ENCODE data around the gene MPI. TPM values are rescaled to one million over a fixed set of nuclear protein-coding genes. Genes with fewer than 3 reads are reported as not detected.

MPI gene
- total RNA-seq, 1 experiment from 2014 or later: 57.5 TPM

- no peak overlapping the region for H2BK120ac ChIP-seq (ENCODE audit: low read depth, low read length, poor library complexity, severe bottlenecking)
- no peak overlapping the region for H3K27ac ChIP-seq (ENCODE audit: insufficient read length, low read depth, low read length)
- H3K9me3 ChIP-seq (ENCODE audit: control insufficient read depth, low read depth, low read length): no peaks in the 10 kb centered on the region
- H3T11ph ChIP-seq (ENCODE audit: low read length): no peak overlapping the region
- H3K14ac ChIP-seq (ENCODE audit: insufficient read depth, low read length): no peak overlapping the region; the same call in 1 of the 2 replicates
- no peak overlapping the region for H2BK12ac ChIP-seq (ENCODE audit: insufficient read length, low read depth, low read length)
- no peak for TF ChIP-seq CTCF (conservative IDR thresholded peaks at IDR 0.05)
- no peak for DNase-seq
- H3K9ac ChIP-seq (ENCODE audit: extremely low read depth, insufficient read length, low read length): no peak overlapping the region
- no peak overlapping the region for H3K4ac ChIP-seq (ENCODE audit: low read depth, low read length)
- H2BK20ac ChIP-seq (ENCODE audit: low read depth, low read length, poor library complexity, severe bottlenecking): no peak overlapping the region
- Mint-ChIP-seq H3K27ac (peak overlapping the region in 2 of 3 experiments; percentile 19 to 78; a peak in 4 of 7 replicates), H3K4me3 (no peak overlapping the region), H3K9me3 (peaks cover 4% of the 10 kb centered on the region in 2 experiments; a peak in 3 of 5 replicates), H3K36me3 (ENCODE audit: insufficient read depth in 1 of 3, low read depth in 3 of 3) (peaks cover 8 to 26% (median 17%) of the 10 kb centered on the region in 3 experiments), H3K4me1 (peaks cover 4 to 11% of the 10 kb centered on the region in 2 experiments), H3K27me3 (ENCODE audit: low read depth) (no peaks in the 10 kb centered on the region)
- no peak overlapping the region for H2BK15ac ChIP-seq (ENCODE audit: low read depth, low read length)
- no peaks in the 10 kb centered on the region for H3K79me1 ChIP-seq (ENCODE audit: insufficient read depth, low read depth, low read length, poor library complexity, severe bottlenecking)
- H3K4me1 ChIP-seq (ENCODE audit: insufficient read depth, low read length): no peaks in the 10 kb centered on the region
- no peak overlapping the region for H4K5ac ChIP-seq (ENCODE audit: insufficient read length, low read depth, low read length)
- H4K91ac ChIP-seq (ENCODE audit: insufficient read length, low read depth, low read length): no peak overlapping the region
- no peaks in the 10 kb centered on the region for H3K27me3 ChIP-seq (ENCODE audit: insufficient read depth, low read length)
- peaks cover 16% of the 10 kb centered on the region; the same call in 1 of the 2 replicates for H3K79me2 ChIP-seq (ENCODE audit: insufficient read depth, low read length)
- H3K4me2 ChIP-seq (ENCODE audit: insufficient read depth, insufficient read length, low read length): no peak overlapping the region
- no peak overlapping the region for H3K56ac ChIP-seq (ENCODE audit: insufficient read length, low read depth, low read length)
- no peak overlapping the region for H2BK5ac ChIP-seq (ENCODE audit: insufficient read length, low read length)
- H4K8ac ChIP-seq (replicated peaks; ENCODE audit: insufficient read length, low read depth, low read length): no peak overlapping the region
- H3K23me2 ChIP-seq (ENCODE audit: insufficient read length, low read depth, low read length, poor library complexity, severe bottlenecking): no peaks in the 10 kb centered on the region
- H2AFZ ChIP-seq (ENCODE audit: low read length): no peak overlapping the region
- H4K20me1 ChIP-seq (ENCODE audit: control insufficient read depth, insufficient read depth, insufficient read length): peaks cover 3% of the 10 kb centered on the region
- no peak overlapping the region for H3K18ac ChIP-seq (ENCODE audit: insufficient read length, low read depth, low read length)
- no peak overlapping the region for H2AK5ac ChIP-seq (ENCODE audit: insufficient read length, low read length)
- no peak overlapping the region for H3K23ac ChIP-seq (ENCODE audit: insufficient read length, low read depth, low read length)
- no CpG with 5 or more reads among the region's 6 CpGs for WGBS (ENCODE audit: extremely low coverage, insufficient read length, low lambda C conversion rate)
These were observed 23.8 kb upstream of the MPI start for GRCh38 chr15:74866090-74866489.
